OCI-LY3 (cell line): ENCODE results near the gene C1orf105.

Experiments
- CTCF ChIP-seq: fragments of 200-600, 300-600 bp; sonication (generic); IDR thresholded peaks from 2 replicates; pipeline ENCODE4 v1.5.1; 2014; ENCODE audit warnings: antibody characterized with exemption, low read length, low read depth
- EZH2phosphoT487 ChIP-seq: fragments of 200-600 bp; shearing (Covaris generic); IDR thresholded peaks from 2 replicates; pipeline ENCODE4 v1.6.1; 2018; ENCODE audit warnings: antibody characterized with exemption, mixed run types, low read depth

- TF ChIP-seq CTCF (no peak), EZH2phosphoT487 (no peak)
Measured at GRCh38 chr1:172453607-172454006, 33.1 kb downstream of the C1orf105 start.
